Sigmoid colon (tissue), 4 donors: ENCODE measurements around the gene GCNT2.

Source experiments
- CTCF ChIP-seq, 4 experiments: fragments of 450-650 bp in 3 of 4; fragments of 200-600 bp in 1 of 4; IDR thresholded peaks; one replicate each; pipeline ENCODE4 v1.5.1; 2016 to 2019; ENCODE audit warnings: antibody characterized with exemption in 4 of 4, mild to moderate bottlenecking in 3 of 4, moderate library complexity in 2 of 4
- EP300 ChIP-seq, 4 donors: sonication (generic); formaldehyde crosslinking; IDR thresholded peaks; one replicate each; pipeline ENCODE4 v1.6.1; 2017; ENCODE audit warnings: antibody characterized with exemption in 4 of 4

- no peak for TF ChIP-seq CTCF (IDR thresholded peaks at IDR 0.05)
- TF ChIP-seq EP300 (IDR thresholded peaks at IDR 0.05) = no peak
Measured at GRCh38 chr6:10580570-10580969, 59.4 kb downstream of the GCNT2 start.
